H9 (cell line): ENCODE data around the gene UTP25. TPM values are rescaled to one million over a fixed set of nuclear protein-coding genes. Genes with fewer than 3 reads are reported as not detected.

ENCODE experiments used
- DNase-seq: peaks from one replicate; pipeline ENCODE4 v3.0.0-alpha.2; 2017
- H2AFZ ChIP-seq: one replicate; pipeline ENCODE4 v1.6.1; 2013; ENCODE audit warnings: mild to moderate bottlenecking, low read length, control low read depth, moderate library complexity
- H2AK5ac ChIP-seq: 2 replicates; pipeline ENCODE4 v1.6.1; 2013; ENCODE audit warnings: low read length, control low read depth, mixed read lengths; ENCODE audit not compliant: insufficient read length
- H2BK120ac ChIP-seq: one replicate; pipeline ENCODE4 v1.6.1; 2013; ENCODE audit warnings: low read depth, mild to moderate bottlenecking, low read length, control low read depth, inconsistent platforms; ENCODE audit not compliant: poor library complexity, severe bottlenecking
- H2BK12ac ChIP-seq: 2 replicates; pipeline ENCODE4 v1.6.1; 2013; ENCODE audit warnings: low read length, control low read depth, mixed read lengths, low read depth; ENCODE audit not compliant: insufficient read length
- H2BK15ac ChIP-seq: 2 replicates; pipeline ENCODE4 v1.6.1; 2013; ENCODE audit warnings: low read depth, low read length, control low read depth
- H2BK20ac ChIP-seq: one replicate; pipeline ENCODE4 v1.6.1; 2013; ENCODE audit warnings: low read depth, mild to moderate bottlenecking, low read length, control low read depth, inconsistent platforms; ENCODE audit not compliant: poor library complexity, severe bottlenecking
- H2BK5ac ChIP-seq: 2 replicates; pipeline ENCODE4 v1.6.1; 2013; ENCODE audit warnings: low read length, control low read depth, mixed read lengths; ENCODE audit not compliant: insufficient read length
- H3K14ac ChIP-seq: 2 replicates; pipeline ENCODE4 v1.6.1; 2013; ENCODE audit warnings: low read length, control low read depth; ENCODE audit not compliant: insufficient read depth
- H3K18ac ChIP-seq: 2 replicates; pipeline ENCODE4 v1.6.1; 2013; ENCODE audit warnings: low read depth, mild to moderate bottlenecking, mixed read lengths, low read length, control low read depth; ENCODE audit not compliant: insufficient read length
- H3K23ac ChIP-seq: 2 replicates; pipeline ENCODE4 v1.6.1; 2013; ENCODE audit warnings: low read length, control low read depth, mixed read lengths, low read depth; ENCODE audit not compliant: insufficient read length
- H3K23me2 ChIP-seq: 2 replicates; pipeline ENCODE4 v1.6.1; 2013; ENCODE audit warnings: low read depth, mild to moderate bottlenecking, mixed read lengths, low read length, control low read depth; ENCODE audit not compliant: insufficient read length, poor library complexity, severe bottlenecking
- H3K27ac ChIP-seq: 2 replicates; pipeline ENCODE4 v1.5.1; 2013; ENCODE audit warnings: low read length, control low read depth, mixed read lengths, low read depth; ENCODE audit not compliant: insufficient read length
- H3K27me3 ChIP-seq: 2 replicates; pipeline ENCODE4 v1.6.1; 2013; ENCODE audit warnings: low read length, control low read depth, inconsistent platforms; ENCODE audit not compliant: insufficient read depth
- H3K4ac ChIP-seq: 2 replicates; pipeline ENCODE4 v1.6.1; 2013; ENCODE audit warnings: low read depth, mild to moderate bottlenecking, control low read depth, inconsistent platforms, low read length, moderate library complexity
- H3K4me1 ChIP-seq: 2 replicates; pipeline ENCODE4 v1.6.1; 2013; ENCODE audit warnings: low read length, control low read depth, inconsistent platforms; ENCODE audit not compliant: insufficient read depth
- H3K4me2 ChIP-seq: 2 replicates; pipeline ENCODE4 v1.6.1; 2013; ENCODE audit warnings: low read length, control low read depth, mixed read lengths; ENCODE audit not compliant: insufficient read length, insufficient read depth
- H3K56ac ChIP-seq: 2 replicates; pipeline ENCODE4 v1.6.1; 2013; ENCODE audit warnings: low read depth, mild to moderate bottlenecking, mixed read lengths, low read length, control low read depth; ENCODE audit not compliant: insufficient read length
- H3K79me1 ChIP-seq: 2 replicates; pipeline ENCODE4 v1.6.1; 2013; ENCODE audit warnings: low read depth, mild to moderate bottlenecking, moderate library complexity, low read length, control low read depth, inconsistent platforms; ENCODE audit not compliant: insufficient read depth, poor library complexity, severe bottlenecking
- H3K79me2 ChIP-seq: 2 replicates; pipeline ENCODE4 v1.6.1; 2013; ENCODE audit warnings: low read length, control low read depth, inconsistent platforms; ENCODE audit not compliant: insufficient read depth
- H3K9ac ChIP-seq: 2 replicates; pipeline ENCODE4 v1.6.1; 2013; ENCODE audit warnings: low read length, control low read depth, mixed read lengths; ENCODE audit not compliant: insufficient read length; ENCODE audit errors: extremely low read depth
- H3K9me3 ChIP-seq: one replicate; pipeline ENCODE4 v1.6.1; 2013; ENCODE audit warnings: low read depth, low read length, inconsistent platforms; ENCODE audit not compliant: control insufficient read depth
- H3T11ph ChIP-seq: one replicate; pipeline ENCODE4 v1.6.1; 2013; ENCODE audit warnings: mild to moderate bottlenecking, low read length, control low read depth, inconsistent platforms
- H4K20me1 ChIP-seq: one replicate; pipeline ENCODE4 v1.6.1; 2013; ENCODE audit not compliant: control insufficient read depth, insufficient read length, insufficient read depth
- H4K5ac ChIP-seq: 2 replicates; pipeline ENCODE4 v1.6.1; 2013; ENCODE audit warnings: low read depth, mild to moderate bottlenecking, mixed read lengths, low read length, control low read depth; ENCODE audit not compliant: insufficient read length
- H4K8ac ChIP-seq: replicated peaks from 2 replicates; pipeline ENCODE4 v1.6.1; 2013; ENCODE audit warnings: low read length, control low read depth, mixed read lengths, low read depth; ENCODE audit not compliant: insufficient read length
- H4K91ac ChIP-seq: 2 replicates; pipeline ENCODE4 v1.6.1; 2013; ENCODE audit warnings: low read depth, mild to moderate bottlenecking, moderate library complexity, mixed read lengths, low read length, control low read depth; ENCODE audit not compliant: insufficient read length
- H3K27ac Mint-ChIP-seq, 3 experiments: 2 replicates in 2 of 3; 3 replicates in 1 of 3; pipeline ENCODE4 v1.8.0; 2020 to 2021; ENCODE audit warnings: mixed read lengths in 3 of 3, mild to moderate bottlenecking in 1 of 3, moderate library complexity in 1 of 3
- H3K27me3 Mint-ChIP-seq: 2 replicates; pipeline ENCODE4 v1.8.0; 2021; ENCODE audit warnings: low read depth, mild to moderate bottlenecking, moderate library complexity, mixed read lengths
- H3K36me3 Mint-ChIP-seq, 3 experiments: 2 replicates in 2 of 3; 3 replicates in 1 of 3; pipeline ENCODE4 v1.8.0; 2020 to 2021; ENCODE audit warnings: low read depth in 3 of 3, mixed read lengths in 3 of 3; ENCODE audit not compliant: insufficient read depth in 1 of 3
- H3K4me1 Mint-ChIP-seq, 2 experiments: 2 replicates each; pipeline ENCODE4 v1.8.0; 2020; ENCODE audit warnings: mixed read lengths in 2 of 2
- H3K4me3 Mint-ChIP-seq, 2 experiments: 2 replicates in 1 of 2; 3 replicates in 1 of 2; pipeline ENCODE4 v1.8.0; 2020 to 2021; ENCODE audit warnings: mild to moderate bottlenecking in 2 of 2, mixed read lengths in 2 of 2, moderate library complexity in 1 of 2
- H3K9me3 Mint-ChIP-seq, 2 experiments: 2 replicates in 1 of 2; 3 replicates in 1 of 2; pipeline ENCODE4 v1.8.0; 2020; ENCODE audit warnings: mild to moderate bottlenecking in 2 of 2, mixed read lengths in 2 of 2, moderate library complexity in 1 of 2
- WGBS: extraction: QIAGEN DNeasy Blood & Tissue Kit; methylation state at CpG from one replicate; pipeline ENCODE4 v1.1.7; 2013; ENCODE audit warnings: missing lambda C conversion rate, low lambda C conversion rate, mixed read lengths; ENCODE audit not compliant: insufficient read length; ENCODE audit errors: extremely low coverage; 5-methylcytosine and 5-hydroxymethylcytosine counted together
- total RNA-seq: library from RNA; stranded (reverse); gene quantifications from 2 replicates; pipeline ENCODE4 v1.2.1, GENCODE V29; 2021
- TF ChIP-seq, protein P1 (sequence below): fragments of 200-600 bp; sonication (generic); conservative IDR thresholded peaks from 3 replicates; pipeline ENCODE4 v1.8.0; 2021; ENCODE audit warnings: antibody characterized with exemption, mild to moderate bottlenecking

The UTP25 gene
- total RNA-seq, 1 experiment from 2014 or later, result 12.9 TPM

GRCh38 chr1:209844695-209845407, 17.1 kb downstream of the UTP25 start:
- Histone ChIP-seq H3K56ac (no peak overlapping the region), H3K9me3 (no peaks in the 10 kb centered on the region), H2BK5ac (no peak overlapping the region), H3K79me2 (no peaks in the 10 kb centered on the region), H3K23me2 (no peaks in the 10 kb centered on the region), H3K18ac (no peak overlapping the region), H2BK120ac (no peak overlapping the region), H4K91ac (no peak overlapping the region), H2AFZ (no peak overlapping the region), H2BK15ac (no peak overlapping the region), H3K23ac (no peak overlapping the region), H2BK20ac (no peak overlapping the region), H3K14ac (no peak overlapping the region), H3K27me3 (no peaks in the 10 kb centered on the region), H3K79me1 (no peaks in the 10 kb centered on the region), H3K4me1 (no peaks in the 10 kb centered on the region), H3K27ac (no peak overlapping the region), H4K20me1 (no peaks in the 10 kb centered on the region), H2AK5ac (no peak overlapping the region), H4K5ac (no peak overlapping the region), H3K4me2 (no peak overlapping the region), H3K4ac (no peak overlapping the region), H3K9ac (no peak overlapping the region), H3T11ph (no peak overlapping the region), H2BK12ac (no peak overlapping the region), H4K8ac (no peak overlapping the region)
- Mint-ChIP-seq H3K27me3 (no peaks in the 10 kb centered on the region), H3K4me3 (no peak overlapping the region), H3K36me3 (peaks cover 9 to 71% (median 48%) of the 10 kb centered on the region in 3 experiments; a peak in 6 of 7 replicates), H3K4me1 (no peaks in the 10 kb centered on the region), H3K27ac (no peak overlapping the region), H3K9me3 (no peaks in the 10 kb centered on the region)
- WGBS, result no CpG with 5 or more reads among the region's 6 CpGs
- TF ChIP-seq, protein P1, sequence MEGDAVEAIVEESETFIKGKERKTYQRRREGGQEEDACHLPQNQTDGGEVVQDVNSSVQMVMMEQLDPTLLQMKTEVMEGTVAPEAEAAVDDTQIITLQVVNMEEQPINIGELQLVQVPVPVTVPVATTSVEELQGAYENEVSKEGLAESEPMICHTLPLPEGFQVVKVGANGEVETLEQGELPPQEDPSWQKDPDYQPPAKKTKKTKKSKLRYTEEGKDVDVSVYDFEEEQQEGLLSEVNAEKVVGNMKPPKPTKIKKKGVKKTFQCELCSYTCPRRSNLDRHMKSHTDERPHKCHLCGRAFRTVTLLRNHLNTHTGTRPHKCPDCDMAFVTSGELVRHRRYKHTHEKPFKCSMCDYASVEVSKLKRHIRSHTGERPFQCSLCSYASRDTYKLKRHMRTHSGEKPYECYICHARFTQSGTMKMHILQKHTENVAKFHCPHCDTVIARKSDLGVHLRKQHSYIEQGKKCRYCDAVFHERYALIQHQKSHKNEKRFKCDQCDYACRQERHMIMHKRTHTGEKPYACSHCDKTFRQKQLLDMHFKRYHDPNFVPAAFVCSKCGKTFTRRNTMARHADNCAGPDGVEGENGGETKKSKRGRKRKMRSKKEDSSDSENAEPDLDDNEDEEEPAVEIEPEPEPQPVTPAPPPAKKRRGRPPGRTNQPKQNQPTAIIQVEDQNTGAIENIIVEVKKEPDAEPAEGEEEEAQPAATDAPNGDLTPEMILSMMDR, result no peak
- DNase-seq, result no peak
